ENCODE results near the gene DTWD2.

Gene DTWD2

DNA sequence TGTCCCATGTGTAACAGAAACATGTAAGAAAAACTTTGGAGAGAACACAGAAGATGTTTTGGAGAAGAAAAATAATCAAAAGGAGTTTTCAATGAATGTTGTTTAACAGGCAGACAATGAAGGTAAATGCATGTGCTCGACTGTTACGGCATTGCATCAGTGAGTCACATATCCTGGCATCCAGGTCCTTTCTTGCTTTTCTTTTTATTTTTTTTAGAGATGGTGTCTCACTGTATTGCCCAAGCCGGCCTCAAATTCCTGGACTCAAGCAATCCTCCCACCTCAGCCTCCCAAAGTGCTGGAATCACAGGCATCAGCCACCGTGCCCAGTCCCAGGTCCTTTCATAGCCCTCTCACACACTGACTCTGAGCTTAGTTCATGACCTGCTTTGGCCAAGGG is 181.8 kb downstream of the DTWD2 start:
- Histone ChIP-seq H3K9me2 (replicated peaks; ENCODE audit: low read depth, low read length) (no peaks in the 10 kb centered on the region), H3K9ac (ENCODE audit: low read depth, low read length, poor library complexity, severe bottlenecking) (no peak overlapping the region), H3K27me3 (ENCODE audit: insufficient read depth, low read length, poor library complexity, severe bottlenecking) (no peaks in the 10 kb centered on the region), H3K36me3 (ENCODE audit: insufficient read depth, low read length) (no peaks in the 10 kb centered on the region), H4K20me1 (ENCODE audit: insufficient read depth, low read length, poor library complexity, severe bottlenecking) (no peaks in the 10 kb centered on the region), H3K79me2 (ENCODE audit: insufficient read depth, low read length) (no peaks in the 10 kb centered on the region), H3K4me3 (ENCODE audit: low read length, poor library complexity, severe bottlenecking) (no peak overlapping the region), H3K9me3 (ENCODE audit: insufficient read depth, low read depth, low read length) (no peaks in the 10 kb centered on the region), H3F3A (ENCODE audit: low read depth) (no peaks in the 10 kb centered on the region), H3K4me1 (ENCODE audit: insufficient read depth, low read length, poor library complexity, severe bottlenecking) (no peaks in the 10 kb centered on the region), H2AFZ (ENCODE audit: low read length) (no peak overlapping the region), H3K4me2 (ENCODE audit: low read depth, low read length, poor library complexity, severe bottlenecking) (no peak overlapping the region)
- TF ChIP-seq EZH2phosphoT487 (IDR thresholded peaks at IDR 0.05; ENCODE audit: borderline replicate concordance) (no peak), CTCF (conservative IDR thresholded peaks at IDR 0.05; ENCODE audit: low read length) (no peak)

DNA sequence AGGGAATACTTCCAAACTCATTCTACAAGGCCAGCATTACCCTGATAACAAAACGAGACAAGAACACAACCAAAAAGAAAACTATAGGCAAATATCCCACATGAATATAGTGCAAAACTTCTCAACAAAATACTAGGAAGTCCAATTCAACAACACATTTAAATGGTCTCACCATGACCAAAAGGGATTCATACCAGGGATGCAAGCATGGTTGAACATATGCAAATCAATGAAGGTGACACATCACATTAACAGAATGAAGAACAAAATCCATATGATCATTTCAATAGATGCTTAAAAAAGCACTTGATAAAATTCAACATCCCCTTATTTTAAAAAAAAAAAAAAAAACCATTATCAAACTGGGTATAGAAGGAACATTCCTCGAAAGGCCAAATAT is 186.0 kb downstream of the DTWD2 start:
- no peak overlapping the region for H2AFZ ChIP-seq (ENCODE audit: low read length)
- no peaks in the 10 kb centered on the region for H3K27me3 ChIP-seq (ENCODE audit: insufficient read depth, low read length, poor library complexity, severe bottlenecking)
- no peaks in the 10 kb centered on the region for H3K9me3 ChIP-seq (ENCODE audit: insufficient read depth, low read depth, low read length)
- TF ChIP-seq CTCF (conservative IDR thresholded peaks at IDR 0.05; ENCODE audit: low read length) (no peak), EZH2phosphoT487 (IDR thresholded peaks at IDR 0.05; ENCODE audit: borderline replicate concordance) (no peak)
- no peak overlapping the region for H3K4me3 ChIP-seq (ENCODE audit: low read length, poor library complexity, severe bottlenecking)
- H3K4me2 ChIP-seq (ENCODE audit: low read depth, low read length, poor library complexity, severe bottlenecking): no peak overlapping the region
- no peaks in the 10 kb centered on the region for H3K9me2 ChIP-seq (replicated peaks; ENCODE audit: low read depth, low read length)
- H3K79me2 ChIP-seq (ENCODE audit: insufficient read depth, low read length): no peaks in the 10 kb centered on the region
- no peaks in the 10 kb centered on the region for H3F3A ChIP-seq (ENCODE audit: low read depth)
- no peak overlapping the region for H3K9ac ChIP-seq (ENCODE audit: low read depth, low read length, poor library complexity, severe bottlenecking)
- H3K4me1 ChIP-seq (ENCODE audit: insufficient read depth, low read length, poor library complexity, severe bottlenecking): no peaks in the 10 kb centered on the region
- H3K36me3 ChIP-seq (ENCODE audit: insufficient read depth, low read length): no peaks in the 10 kb centered on the region
- H4K20me1 ChIP-seq (ENCODE audit: insufficient read depth, low read length, poor library complexity, severe bottlenecking): no peaks in the 10 kb centered on the region

- Histone ChIP-seq H3K27me3 (ENCODE audit: insufficient read depth, low read length, poor library complexity, severe bottlenecking) (no peaks in the 10 kb centered on the region), H3K9me2 (replicated peaks; ENCODE audit: low read depth, low read length) (no peaks in the 10 kb centered on the region), H3K36me3 (ENCODE audit: insufficient read depth, low read length) (no peaks in the 10 kb centered on the region), H3K9me3 (ENCODE audit: insufficient read depth, low read depth, low read length) (no peaks in the 10 kb centered on the region), H3K4me2 (ENCODE audit: low read depth, low read length, poor library complexity, severe bottlenecking) (no peak overlapping the region), H3K79me2 (ENCODE audit: insufficient read depth, low read length) (no peaks in the 10 kb centered on the region), H3F3A (ENCODE audit: low read depth) (no peaks in the 10 kb centered on the region), H4K20me1 (ENCODE audit: insufficient read depth, low read length, poor library complexity, severe bottlenecking) (no peaks in the 10 kb centered on the region), H3K4me1 (ENCODE audit: insufficient read depth, low read length, poor library complexity, severe bottlenecking) (no peaks in the 10 kb centered on the region), H3K4me3 (ENCODE audit: low read length, poor library complexity, severe bottlenecking) (no peak overlapping the region), H3K9ac (ENCODE audit: low read depth, low read length, poor library complexity, severe bottlenecking) (no peak overlapping the region), H2AFZ (ENCODE audit: low read length) (no peak overlapping the region)
- no peak for TF ChIP-seq EZH2phosphoT487 (IDR thresholded peaks at IDR 0.05; ENCODE audit: borderline replicate concordance)
- TF ChIP-seq CTCF (conservative IDR thresholded peaks at IDR 0.05; ENCODE audit: low read length): no peak
Measured at GRCh38 chr5:118796081-118796480, 192.3 kb downstream of the DTWD2 start.
